ENCODE measurements around the gene CCDC178.

- TF ChIP-seq GATA3 (IDR thresholded peaks at IDR 0.05; ENCODE audit: low read depth, low read length) (no peak), GATA2 (IDR thresholded peaks at IDR 0.05; ENCODE audit: low read depth, low read length) (no peak)
These were observed 279.4 kb downstream of the CCDC178 start for GRCh38 chr18:33161131-33161530.

All from SH-SY5Y (cell line).